ENCODE measurements around the gene STOX1. TPM values are rescaled to one million over a fixed set of nuclear protein-coding genes. Genes with fewer than 3 reads are reported as not detected.
A peak's percentile ranks its signal among the peaks of the same experiment; 100 is the strongest.

The STOX1 gene
- total and polyA plus RNA-seq, 2 experiments from 2014 or later = 1.6 to 5.5 TPM

DNA sequence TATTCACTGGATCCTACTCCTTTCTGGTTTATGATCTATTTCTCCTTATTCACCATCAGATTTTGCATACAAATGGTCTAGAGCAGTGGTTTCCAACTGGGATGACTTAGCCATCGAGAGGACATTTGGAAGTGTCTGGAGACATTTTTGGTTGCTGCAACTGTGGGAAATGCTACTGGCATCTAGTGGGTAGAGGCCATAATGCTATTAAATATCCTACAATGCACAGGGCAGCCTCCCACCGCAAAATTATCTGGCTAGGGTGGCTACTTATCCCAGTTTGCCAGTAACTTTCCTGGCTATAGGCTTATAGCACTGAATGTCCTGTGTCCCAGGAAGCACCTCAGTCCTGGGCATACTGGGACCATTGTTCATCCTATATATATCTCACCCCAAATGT lies 52.3 kb downstream of the STOX1 start:
- no peaks in the 10 kb centered on the region for H3K9me3 ChIP-seq (ENCODE audit: low read depth)
- no peaks in the 10 kb centered on the region for H3K9me2 ChIP-seq (replicated peaks; ENCODE audit: insufficient read depth)
- no peaks in the 10 kb centered on the region for H3K79me2 ChIP-seq
- 98% methylated on average over 2 of the region's 2 CpGs for WGBS (ENCODE audit: low lambda C conversion rate, missing lambda C conversion rate)
- H3K27me3 ChIP-seq = no peaks in the 10 kb centered on the region
- DNase-seq (ENCODE audit: low spot score) = no peak
- H3K36me3 ChIP-seq (replicated peaks; ENCODE audit: insufficient read depth, low read depth) = no peaks in the 10 kb centered on the region
- no peak overlapping the region for H3K4me2 ChIP-seq
- H3K4me1 ChIP-seq (ENCODE audit: insufficient read depth) = peaks cover 32% of the 10 kb centered on the region
- H4K20me1 ChIP-seq (ENCODE audit: insufficient read depth, poor library complexity, severe bottlenecking) = no peaks in the 10 kb centered on the region
- no peak overlapping the region for H2AFZ ChIP-seq
- TF ChIP-seq, protein P1, sequence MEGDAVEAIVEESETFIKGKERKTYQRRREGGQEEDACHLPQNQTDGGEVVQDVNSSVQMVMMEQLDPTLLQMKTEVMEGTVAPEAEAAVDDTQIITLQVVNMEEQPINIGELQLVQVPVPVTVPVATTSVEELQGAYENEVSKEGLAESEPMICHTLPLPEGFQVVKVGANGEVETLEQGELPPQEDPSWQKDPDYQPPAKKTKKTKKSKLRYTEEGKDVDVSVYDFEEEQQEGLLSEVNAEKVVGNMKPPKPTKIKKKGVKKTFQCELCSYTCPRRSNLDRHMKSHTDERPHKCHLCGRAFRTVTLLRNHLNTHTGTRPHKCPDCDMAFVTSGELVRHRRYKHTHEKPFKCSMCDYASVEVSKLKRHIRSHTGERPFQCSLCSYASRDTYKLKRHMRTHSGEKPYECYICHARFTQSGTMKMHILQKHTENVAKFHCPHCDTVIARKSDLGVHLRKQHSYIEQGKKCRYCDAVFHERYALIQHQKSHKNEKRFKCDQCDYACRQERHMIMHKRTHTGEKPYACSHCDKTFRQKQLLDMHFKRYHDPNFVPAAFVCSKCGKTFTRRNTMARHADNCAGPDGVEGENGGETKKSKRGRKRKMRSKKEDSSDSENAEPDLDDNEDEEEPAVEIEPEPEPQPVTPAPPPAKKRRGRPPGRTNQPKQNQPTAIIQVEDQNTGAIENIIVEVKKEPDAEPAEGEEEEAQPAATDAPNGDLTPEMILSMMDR (IDR thresholded peaks at IDR 0.05; ENCODE audit: poor library complexity) = no peak
- TF ChIP-seq EZH2 (IDR thresholded peaks at IDR 0.05; ENCODE audit: borderline replicate concordance) = no peak
- no peak for TF ChIP-seq EZH2phosphoT487 (IDR thresholded peaks at IDR 0.05; ENCODE audit: low read depth, severe bottlenecking, unreplicated experiment)
- no peak overlapping the region for H3K27ac ChIP-seq
- no peak overlapping the region for H3K4me3 ChIP-seq

DNA sequence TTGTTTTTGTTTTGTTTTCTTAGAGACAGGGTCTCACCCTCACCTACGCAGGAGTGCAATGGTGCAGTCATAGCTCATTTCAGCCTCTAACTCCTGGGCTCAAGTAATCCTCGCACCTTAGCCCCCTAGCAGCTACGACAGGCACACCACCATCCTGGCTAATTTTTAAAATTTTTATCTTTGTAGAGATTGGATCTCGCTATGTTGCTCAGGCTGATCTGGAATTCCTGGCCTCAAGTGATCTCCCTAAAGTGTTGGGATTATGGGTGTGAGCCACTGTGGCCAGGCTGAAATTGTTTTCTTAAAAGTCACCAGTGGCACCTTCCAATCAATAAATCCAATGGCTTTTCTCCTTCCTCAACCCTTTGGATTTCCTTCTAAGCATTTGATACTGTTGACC lies 52.9 kb downstream of the STOX1 start:
- 84% methylated on average over 4 of the region's 4 CpGs for WGBS (ENCODE audit: low lambda C conversion rate, missing lambda C conversion rate)
- Histone ChIP-seq H3K4me2 (no peak overlapping the region), H3K27me3 (no peaks in the 10 kb centered on the region), H4K20me1 (ENCODE audit: insufficient read depth, poor library complexity, severe bottlenecking) (no peaks in the 10 kb centered on the region), H3K36me3 (replicated peaks; ENCODE audit: insufficient read depth, low read depth) (no peaks in the 10 kb centered on the region), H3K4me1 (ENCODE audit: insufficient read depth) (peaks cover 32% of the 10 kb centered on the region), H3K79me2 (no peaks in the 10 kb centered on the region), H2AFZ (no peak overlapping the region), H3K27ac (no peak overlapping the region), H3K9me2 (replicated peaks; ENCODE audit: insufficient read depth) (no peaks in the 10 kb centered on the region), H3K4me3 (no peak overlapping the region), H3K9me3 (ENCODE audit: low read depth) (no peaks in the 10 kb centered on the region)
- TF ChIP-seq, protein P1 (IDR thresholded peaks at IDR 0.05; ENCODE audit: poor library complexity) = no peak
- no peak for TF ChIP-seq EZH2 (IDR thresholded peaks at IDR 0.05; ENCODE audit: borderline replicate concordance)
- TF ChIP-seq EZH2phosphoT487 (IDR thresholded peaks at IDR 0.05; ENCODE audit: low read depth, severe bottlenecking, unreplicated experiment) = no peak
- DNase-seq (ENCODE audit: low spot score) = no peak

DNA sequence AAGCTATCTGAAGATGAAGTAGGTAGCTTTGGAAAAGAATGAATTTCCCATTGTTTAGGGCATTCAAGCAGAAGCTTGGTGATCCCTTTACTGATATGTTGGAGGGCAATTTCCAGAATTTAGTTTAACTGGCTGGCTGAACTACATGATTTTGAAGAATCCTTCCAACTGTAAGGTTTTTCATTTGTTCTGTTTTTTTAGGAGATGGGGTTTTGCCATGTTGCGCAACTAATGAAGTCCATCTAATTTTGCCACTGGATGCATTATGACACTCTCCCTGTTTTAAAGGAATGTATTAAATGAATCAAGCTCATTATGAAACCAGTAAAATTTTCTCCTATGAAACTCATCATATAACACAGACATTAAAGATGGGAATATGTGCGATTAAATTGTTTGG lies 67.7 kb downstream of the STOX1 start:
- H2AFZ ChIP-seq = no peak overlapping the region
- H3K79me2 ChIP-seq = no peaks in the 10 kb centered on the region
- WGBS (ENCODE audit: low lambda C conversion rate, missing lambda C conversion rate) = 100% methylated on average over 2 of the region's 2 CpGs
- no peaks in the 10 kb centered on the region for H3K9me3 ChIP-seq (ENCODE audit: low read depth)
- no peaks in the 10 kb centered on the region for H3K27me3 ChIP-seq
- H3K4me1 ChIP-seq (ENCODE audit: insufficient read depth) = peaks cover 2% of the 10 kb centered on the region
- no peak overlapping the region for H3K27ac ChIP-seq
- TF ChIP-seq EZH2phosphoT487 (IDR thresholded peaks at IDR 0.05; ENCODE audit: low read depth, severe bottlenecking, unreplicated experiment) = no peak
- no peak overlapping the region for H3K4me2 ChIP-seq
- H4K20me1 ChIP-seq (ENCODE audit: insufficient read depth, poor library complexity, severe bottlenecking) = no peaks in the 10 kb centered on the region
- DNase-seq (ENCODE audit: low spot score) = no peak
- no peaks in the 10 kb centered on the region for H3K9me2 ChIP-seq (replicated peaks; ENCODE audit: insufficient read depth)
- no peak overlapping the region for H3K4me3 ChIP-seq
- H3K36me3 ChIP-seq (replicated peaks; ENCODE audit: insufficient read depth, low read depth) = no peaks in the 10 kb centered on the region

DNA sequence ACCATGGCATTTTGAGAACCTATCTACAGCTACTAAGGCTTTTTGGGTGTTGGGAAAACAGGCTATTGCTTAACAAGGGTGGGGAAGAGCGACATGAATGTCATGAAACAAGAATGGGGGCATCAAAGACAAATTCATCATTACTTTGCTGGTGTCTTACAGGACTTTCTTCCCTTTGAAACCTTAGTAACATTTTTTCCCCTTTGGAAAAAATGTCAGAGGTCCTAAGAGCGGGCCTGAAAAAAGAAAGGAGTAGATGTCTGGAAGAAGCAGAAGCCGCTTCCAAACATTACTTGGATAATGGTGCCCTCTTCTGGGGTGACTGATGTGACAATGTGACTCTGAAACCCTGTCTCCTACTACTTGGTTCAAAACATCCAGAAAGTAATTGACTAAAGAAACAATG lies 70.0 kb downstream of the STOX1 start:
- Histone ChIP-seq H2AFZ (no peak overlapping the region), H3K27ac (no peak overlapping the region), H3K36me3 (replicated peaks; ENCODE audit: insufficient read depth, low read depth) (no peaks in the 10 kb centered on the region), H3K27me3 (no peaks in the 10 kb centered on the region), H3K4me3 (no peak overlapping the region), H3K9me3 (ENCODE audit: low read depth) (no peaks in the 10 kb centered on the region), H3K4me2 (no peak overlapping the region), H3K9me2 (replicated peaks; ENCODE audit: insufficient read depth) (no peaks in the 10 kb centered on the region), H4K20me1 (ENCODE audit: insufficient read depth, poor library complexity, severe bottlenecking) (no peaks in the 10 kb centered on the region), H3K4me1 (ENCODE audit: insufficient read depth) (peaks cover 12% of the 10 kb centered on the region), H3K79me2 (peaks cover 10% of the 10 kb centered on the region)
- 50% methylated on average over 3 of the region's 3 CpGs for WGBS (ENCODE audit: low lambda C conversion rate, missing lambda C conversion rate)
- TF ChIP-seq, protein P1 (IDR thresholded peaks at IDR 0.05; ENCODE audit: poor library complexity) = peak; percentile 71
- no peak for TF ChIP-seq EZH2 (IDR thresholded peaks at IDR 0.05; ENCODE audit: borderline replicate concordance)
- peak; percentile 80 for DNase-seq (ENCODE audit: low spot score)
